ENCODE data around the gene N4BP2.

- no peak for TF ChIP-seq POLR2AphosphoS5 (IDR thresholded peaks at IDR 0.05)
- no peak for TF ChIP-seq POLR2A (IDR thresholded peaks at IDR 0.05)
Observed at GRCh38 chr4:40164459-40164858, 107.8 kb downstream of the N4BP2 start.
